ENCODE measurements around the gene ZDHHC14.

DNA sequence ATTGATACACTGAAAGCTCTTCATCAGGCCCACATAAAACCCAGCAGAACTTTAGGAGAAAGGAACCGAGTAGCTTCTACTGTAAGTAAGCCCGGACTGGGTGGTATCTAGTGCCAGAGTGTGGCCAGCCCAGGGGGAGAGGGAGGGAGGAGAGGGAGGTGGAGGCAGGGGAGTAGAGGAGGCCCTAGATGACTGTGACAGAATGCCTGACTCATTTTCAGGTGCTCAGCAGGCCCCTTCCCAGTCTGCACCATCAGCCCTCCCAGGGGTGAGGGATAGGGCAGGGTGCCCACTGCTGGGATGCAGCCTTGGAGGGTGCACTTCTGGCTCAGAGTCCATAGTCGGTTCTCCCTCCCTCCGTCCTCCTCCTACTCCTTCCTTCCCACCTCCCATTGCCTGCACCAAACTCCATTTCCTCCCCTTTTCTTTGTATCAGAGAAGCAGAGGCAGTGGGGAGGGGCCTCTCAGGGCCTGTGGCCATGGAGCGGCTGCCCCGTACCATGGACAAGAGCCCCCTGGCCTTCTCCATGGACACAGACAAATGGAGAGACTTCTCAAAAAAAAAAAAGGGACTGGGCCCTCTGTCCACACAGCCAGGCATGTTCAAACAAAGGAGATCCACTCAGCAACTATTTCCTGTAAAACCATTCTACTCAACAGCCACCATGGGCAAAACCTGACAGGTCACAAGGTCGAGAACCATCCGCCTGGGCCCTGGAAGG, 257.1 kb downstream of the ZDHHC14 start:
- no peak for TF ChIP-seq CTCF (IDR thresholded peaks at IDR 0.05; ENCODE audit: low read depth, low read length)
- TF ChIP-seq, protein P1, sequence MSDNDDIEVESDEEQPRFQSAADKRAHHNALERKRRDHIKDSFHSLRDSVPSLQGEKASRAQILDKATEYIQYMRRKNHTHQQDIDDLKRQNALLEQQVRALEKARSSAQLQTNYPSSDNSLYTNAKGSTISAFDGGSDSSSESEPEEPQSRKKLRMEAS (IDR thresholded peaks at IDR 0.05; ENCODE audit: low read depth, low read length): no peak
- no peak for TF ChIP-seq POLR2A (IDR thresholded peaks at IDR 0.05; ENCODE audit: extremely low read depth, insufficient read length)

All from NB4 (cell line).